ENCODE results near the gene TRIM66.

DNA sequence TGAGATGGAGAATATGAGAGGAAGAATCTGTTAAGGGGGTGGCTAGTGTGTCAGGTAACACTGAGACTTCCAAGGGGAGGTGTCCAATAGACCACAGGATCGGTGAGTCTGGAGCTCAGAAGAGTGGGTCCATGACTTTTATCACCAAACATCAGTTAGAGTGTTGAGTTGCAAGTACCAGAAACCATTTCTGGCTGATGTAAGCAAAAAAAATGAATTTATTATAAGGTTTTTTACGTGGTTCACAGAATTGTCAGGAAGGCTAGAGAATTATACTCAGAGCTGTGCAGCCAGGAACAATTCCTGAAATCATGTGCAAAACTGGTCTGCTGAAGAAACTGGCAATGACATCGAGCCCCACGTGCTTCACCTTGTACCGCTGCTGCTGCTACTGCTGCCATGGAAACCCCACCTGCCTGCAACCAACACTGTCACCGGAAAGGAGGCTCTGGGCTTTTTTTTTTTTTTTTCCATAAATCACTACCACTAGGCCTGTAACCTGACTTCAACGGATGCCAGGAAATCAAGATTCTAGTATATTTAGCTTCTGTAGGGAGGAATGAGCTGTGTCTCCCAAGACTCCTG is 71.8 kb downstream of the TRIM66 start:
- TF ChIP-seq POLR2AphosphoS5 (IDR thresholded peaks at IDR 0.05) (peak in 1 of 2 donors; percentile 76), CTCF (IDR thresholded peaks at IDR 0.05) (no peak), POLR2A (IDR thresholded peaks at IDR 0.05; ENCODE audit: low read depth) (no peak)
